ENCODE results near the gene TAF13.
A peak's percentile ranks its signal among the peaks of the same experiment; 100 is the strongest.

Gene TAF13, protein sequence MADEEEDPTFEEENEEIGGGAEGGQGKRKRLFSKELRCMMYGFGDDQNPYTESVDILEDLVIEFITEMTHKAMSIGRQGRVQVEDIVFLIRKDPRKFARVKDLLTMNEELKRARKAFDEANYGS

DNA sequence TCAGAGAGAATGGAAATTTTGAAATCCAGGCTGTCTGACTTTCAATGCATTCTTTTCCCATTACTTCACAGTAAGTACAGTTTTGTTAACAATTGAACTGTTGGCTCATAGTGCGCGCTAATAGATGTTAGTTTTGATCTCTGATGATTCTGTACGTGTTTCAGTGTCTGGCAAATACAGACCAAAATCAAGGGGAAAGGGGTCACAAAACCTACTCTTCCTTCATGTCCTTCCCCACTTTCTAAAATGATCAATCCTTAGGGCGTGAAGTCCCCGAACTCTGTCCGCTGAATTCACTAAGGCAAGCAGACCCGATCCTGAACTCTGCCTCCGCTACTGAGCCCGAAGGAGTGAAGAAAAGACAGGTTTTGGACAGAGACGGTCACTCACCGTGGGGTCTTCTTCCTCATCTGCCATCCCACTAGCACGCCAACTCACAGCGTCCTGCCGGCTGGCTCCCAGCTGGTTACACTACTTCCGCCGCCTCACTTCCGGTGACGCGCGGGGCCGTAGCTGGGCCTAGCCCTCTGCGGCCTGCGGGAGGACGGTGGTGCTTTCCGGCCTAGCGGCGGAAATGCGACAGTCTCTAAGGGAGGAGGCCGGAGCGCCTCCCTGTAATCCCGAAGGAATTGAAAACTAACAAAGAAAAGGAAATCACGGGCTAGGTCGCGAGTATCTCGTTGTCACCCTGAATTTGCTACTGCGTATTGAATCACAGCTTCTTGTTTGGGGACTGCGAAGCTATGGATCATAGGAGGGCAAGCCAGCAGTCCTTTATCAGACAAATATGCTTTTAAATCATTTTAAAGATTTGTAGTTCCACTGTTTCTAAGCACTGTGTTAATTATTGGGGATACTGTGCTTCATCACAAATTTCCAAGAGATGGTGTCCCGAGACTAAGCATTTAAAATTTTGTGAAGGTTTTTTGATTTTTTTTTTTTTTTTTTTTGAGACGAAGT lies at the start of gene TAF13:
Gene TAF13 (minus strand): TSS at position 473 of the 960 bp plus-strand sequence. CDS start 56 bp downstream, at position 417.
- H3K4me2 ChIP-seq: peak within 1 kb of the TSS; percentile 72 to 97 (median 81)
- H3K27me3 ChIP-seq: no peaks in the 10 kb centered on the region
- peak within 1 kb of the TSS; percentile 76 to 94 (median 87) for H3K9ac ChIP-seq
- H3K36me3 ChIP-seq: peaks cover 18 to 33% (median 28%) of the 10 kb centered on the region in 11 experiments; a peak in 21 of 22 replicates
- peak within 1 kb of the TSS; percentile 60 to 81 (median 76) for H3K4me3 ChIP-seq
- H4K20me1 ChIP-seq: peaks cover 0 to 30% (median 4%) of the 10 kb centered on the region in 11 experiments; a peak in 6 of 22 replicates
- TF ChIP-seq Cebpa-rat (IDR thresholded peaks at IDR 0.05): no peak
- H3K27ac ChIP-seq: peak within 1 kb of the TSS; percentile 88 to 97 (median 93)
- H3K4me1 ChIP-seq: peaks cover 18 to 39% (median 28%) of the 10 kb centered on the region in 10 experiments
- peaks cover 0 to 8% (median 6%) of the 10 kb centered on the region in 11 experiments; a peak in 14 of 22 replicates for H3K9me3 ChIP-seq (replicated peaks in 1 of 11)

DNA sequence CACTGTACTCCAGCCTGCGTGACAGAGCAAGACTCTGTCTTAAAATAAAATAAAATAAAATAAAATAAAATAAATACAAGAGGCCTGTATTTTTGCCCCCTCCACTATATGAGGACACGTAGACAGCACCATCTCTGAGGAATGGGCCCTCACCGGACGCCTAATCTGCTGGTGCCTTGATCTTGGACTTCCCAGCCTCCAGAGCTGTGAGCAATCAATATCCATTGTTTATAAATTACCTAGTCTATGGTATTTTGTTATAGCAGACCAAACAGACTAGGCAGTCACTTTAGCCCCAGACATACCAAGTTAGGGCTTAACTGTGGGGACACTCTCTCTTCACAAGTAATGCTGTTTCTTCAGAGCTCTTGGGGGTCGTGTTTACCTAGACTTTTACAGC lies 44.6 kb upstream of the TAF13 start:
- no peak overlapping the region for H3K4me2 ChIP-seq
- peaks cover 10 to 19% (median 14%) of the 10 kb centered on the region in 11 experiments for H3K27me3 ChIP-seq
- no peaks in the 10 kb centered on the region for H4K20me1 ChIP-seq
- H3K9ac ChIP-seq: no peak overlapping the region
- no peak overlapping the region for H3K4me3 ChIP-seq
- H3K27ac ChIP-seq: no peak overlapping the region
- no peaks in the 10 kb centered on the region for H3K4me1 ChIP-seq
- TF ChIP-seq Cebpa-rat (IDR thresholded peaks at IDR 0.05): no peak
- no peaks in the 10 kb centered on the region for H3K9me3 ChIP-seq (replicated peaks in 1 of 11)
- no peaks in the 10 kb centered on the region for H3K36me3 ChIP-seq

DNA sequence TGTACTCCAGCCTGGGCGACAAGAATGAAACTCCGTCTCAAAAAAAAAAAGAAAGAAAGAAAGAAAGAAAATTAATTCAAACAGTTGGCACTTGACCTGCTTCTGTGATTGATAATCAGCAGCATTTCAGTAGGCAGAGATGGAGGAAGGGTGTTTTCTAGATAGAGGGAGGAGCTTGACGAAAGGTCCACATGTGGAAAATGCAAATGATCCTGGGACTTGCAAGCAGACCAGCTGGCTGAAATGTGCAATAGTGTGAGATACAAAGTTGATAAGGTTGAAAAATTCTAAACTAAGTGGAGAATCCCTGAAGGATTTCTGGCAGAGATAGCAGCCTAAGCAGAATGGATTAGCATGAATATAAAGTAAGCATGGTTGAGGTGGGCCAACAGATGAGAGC lies 42.3 kb upstream of the TAF13 start:
- H3K4me2 ChIP-seq: no peak overlapping the region
- H3K27me3 ChIP-seq: peaks cover 33 to 42% (median 36%) of the 10 kb centered on the region in 11 experiments
- H3K9me3 ChIP-seq (replicated peaks in 1 of 11): no peaks in the 10 kb centered on the region
- H3K9ac ChIP-seq: no peak overlapping the region
- no peak for TF ChIP-seq Cebpa-rat (IDR thresholded peaks at IDR 0.05)
- peaks cover 0 to 9% (median 0%) of the 10 kb centered on the region in 11 experiments; a peak in 5 of 22 replicates for H4K20me1 ChIP-seq
- H3K4me1 ChIP-seq: peaks cover 12 to 15% (median 13%) of the 10 kb centered on the region in 10 experiments; a peak in 19 of 20 replicates
- H3K4me3 ChIP-seq: no peak overlapping the region
- H3K36me3 ChIP-seq: no peaks in the 10 kb centered on the region
- H3K27ac ChIP-seq: no peak overlapping the region

DNA sequence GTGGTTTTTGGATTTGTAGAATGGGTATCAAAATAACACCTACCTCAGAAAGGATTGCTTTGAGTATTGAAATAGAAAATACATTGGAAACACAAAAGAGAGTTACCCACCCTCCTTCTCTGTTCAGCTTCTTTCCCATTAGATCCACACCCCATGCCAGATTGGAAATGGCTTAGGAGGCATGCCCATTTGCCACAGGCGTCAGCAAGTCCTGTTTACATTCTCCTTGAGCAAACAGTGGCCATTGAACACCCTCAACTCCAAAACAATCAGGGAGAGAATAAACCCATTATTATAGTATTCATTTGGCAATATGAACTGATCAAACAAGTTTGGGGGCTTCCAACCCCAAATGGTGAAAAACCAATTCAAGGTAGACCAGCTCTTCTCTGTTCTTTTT lies 40.5 kb upstream of the TAF13 start:
- no peaks in the 10 kb centered on the region for H3K9me3 ChIP-seq (replicated peaks in 1 of 11)
- peaks cover 36 to 50% (median 42%) of the 10 kb centered on the region in 11 experiments for H3K27me3 ChIP-seq
- H3K4me2 ChIP-seq: no peak overlapping the region
- H3K4me3 ChIP-seq: no peak overlapping the region
- H3K4me1 ChIP-seq: peaks cover 27 to 32% (median 29%) of the 10 kb centered on the region in 10 experiments; a peak in 19 of 20 replicates
- no peak overlapping the region for H3K27ac ChIP-seq
- no peak for TF ChIP-seq Cebpa-rat (IDR thresholded peaks at IDR 0.05)
- peaks cover 0 to 13% (median 0%) of the 10 kb centered on the region in 11 experiments; a peak in 9 of 22 replicates for H4K20me1 ChIP-seq
- H3K9ac ChIP-seq: no peak overlapping the region
- no peaks in the 10 kb centered on the region for H3K36me3 ChIP-seq

DNA sequence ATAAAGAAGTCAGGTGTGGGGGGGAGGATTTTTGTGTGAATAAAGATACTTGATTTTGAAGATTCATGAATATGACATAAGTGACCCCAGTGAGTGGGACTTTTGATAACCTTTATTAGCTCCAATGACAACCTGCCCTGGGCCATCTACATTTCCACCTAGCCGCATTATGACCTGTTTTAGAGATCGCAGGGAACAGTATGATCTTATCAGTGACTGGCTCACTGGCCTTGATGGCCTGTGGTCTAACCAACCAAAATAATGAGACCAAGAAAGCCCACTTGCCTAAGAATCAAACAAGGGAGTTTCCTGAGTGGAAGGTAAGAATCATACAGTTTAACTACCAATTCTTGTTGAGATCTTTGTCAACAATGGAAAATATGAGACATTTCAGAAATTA lies 39.9 kb upstream of the TAF13 start:
- no peak overlapping the region for H3K9ac ChIP-seq
- TF ChIP-seq Cebpa-rat (IDR thresholded peaks at IDR 0.05): no peak
- H4K20me1 ChIP-seq: peaks cover 0 to 13% (median 0%) of the 10 kb centered on the region in 11 experiments; a peak in 9 of 22 replicates
- H3K4me3 ChIP-seq: no peak overlapping the region
- H3K27ac ChIP-seq: no peak overlapping the region
- H3K4me2 ChIP-seq: no peak overlapping the region
- H3K36me3 ChIP-seq: no peaks in the 10 kb centered on the region
- H3K27me3 ChIP-seq: peaks cover 36 to 50% (median 42%) of the 10 kb centered on the region in 11 experiments
- peaks cover 27 to 32% (median 30%) of the 10 kb centered on the region in 10 experiments; a peak in 19 of 20 replicates for H3K4me1 ChIP-seq
- H3K9me3 ChIP-seq (replicated peaks in 1 of 11): no peaks in the 10 kb centered on the region

DNA sequence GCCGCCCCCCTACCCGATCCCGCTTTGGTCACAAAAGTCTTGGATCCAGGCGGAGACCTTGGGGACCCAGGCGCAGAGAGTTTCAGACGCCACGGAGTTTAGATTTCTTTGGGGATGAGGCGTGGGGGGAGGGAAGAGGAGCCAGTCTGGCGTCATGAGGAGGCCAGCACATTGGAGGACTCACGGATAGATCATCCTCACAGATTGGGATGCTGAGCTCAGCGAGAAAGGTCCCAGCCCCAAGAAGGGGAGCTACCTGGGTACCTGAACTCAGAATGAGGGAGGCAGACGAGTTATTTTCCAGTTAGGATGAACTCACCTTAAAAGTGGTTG lies 38.5 kb upstream of the TAF13 start:
- peak overlapping the region in 9 of 10 experiments; percentile 41 to 67 (median 50); a peak in 14 of 20 replicates for H3K4me3 ChIP-seq
- no peak overlapping the region; a peak in 1 of 22 replicates for H3K9ac ChIP-seq
- H3K27ac ChIP-seq: no peak overlapping the region
- peaks cover 0 to 13% (median 0%) of the 10 kb centered on the region in 11 experiments; a peak in 9 of 22 replicates for H4K20me1 ChIP-seq
- peak overlapping the region; percentile 64 to 90 (median 82) for H3K4me2 ChIP-seq
- H3K4me1 ChIP-seq: peaks cover 27 to 32% (median 30%) of the 10 kb centered on the region in 10 experiments; a peak in 19 of 20 replicates
- TF ChIP-seq Cebpa-rat (IDR thresholded peaks at IDR 0.05): no peak
- H3K27me3 ChIP-seq: peaks cover 36 to 50% (median 42%) of the 10 kb centered on the region in 11 experiments
- no peaks in the 10 kb centered on the region for H3K36me3 ChIP-seq
- no peaks in the 10 kb centered on the region for H3K9me3 ChIP-seq (replicated peaks in 1 of 11)

DNA sequence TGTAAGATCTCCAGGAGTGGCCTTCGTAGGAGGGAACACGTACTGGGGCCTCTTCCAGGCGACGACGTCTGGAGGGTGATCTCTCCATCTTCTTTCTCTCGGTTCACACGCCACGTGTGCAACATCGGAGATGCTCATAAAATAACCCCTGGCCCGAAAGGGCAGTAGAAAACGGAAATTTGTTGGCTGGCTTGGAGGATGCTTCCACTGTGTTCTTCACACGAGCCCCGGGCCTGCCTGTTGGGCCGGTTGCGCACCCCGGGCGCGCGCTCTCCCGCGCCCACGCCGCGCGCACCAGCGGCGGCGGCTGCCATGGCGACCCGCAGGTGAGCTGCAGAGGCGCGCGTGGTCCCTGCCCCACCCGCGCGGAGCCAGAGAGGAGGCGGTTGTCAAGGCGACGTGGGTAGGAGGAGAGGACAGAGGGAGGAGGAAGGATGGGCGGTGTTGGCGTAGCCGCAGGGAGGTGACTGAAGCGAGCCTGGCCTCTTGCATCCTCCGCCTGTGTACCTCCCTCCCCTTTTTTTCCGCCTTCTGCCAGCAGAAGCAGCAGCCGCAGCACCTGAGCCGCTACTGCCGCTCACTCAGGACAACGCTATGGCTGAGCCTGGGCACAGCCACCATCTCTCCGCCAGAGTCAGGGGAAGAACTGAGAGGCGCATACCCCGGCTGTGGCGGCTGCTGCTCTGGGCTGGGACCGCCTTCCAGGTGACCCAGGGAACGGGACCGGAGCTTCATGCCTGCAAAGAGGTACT lies 38.0 kb upstream of the TAF13 start, which contains the start of gene ELAPOR1:
Gene ELAPOR1 (plus strand): TSS at position 526 of the 752 bp plus-strand sequence. CDS start 69 bp downstream, at position 595.
- Histone ChIP-seq H3K27ac (no peak within 1 kb of the TSS), H3K27me3 (peaks cover 36 to 50% (median 42%) of the 10 kb centered on the region in 11 experiments), H4K20me1 (peaks cover 0 to 13% (median 0%) of the 10 kb centered on the region in 11 experiments; a peak in 9 of 22 replicates), H3K4me1 (peaks cover 27 to 32% (median 30%) of the 10 kb centered on the region in 10 experiments; a peak in 19 of 20 replicates), H3K9ac (peak within 1 kb of the TSS in 4 of 11 experiments; percentile 4 to 69 (median 34); a peak in 6 of 22 replicates), H3K4me3 (peak within 1 kb of the TSS; percentile 40 to 67 (median 50)), H3K9me3 (replicated peaks in 1 of 11) (no peaks in the 10 kb centered on the region), H3K36me3 (no peaks in the 10 kb centered on the region), H3K4me2 (peak within 1 kb of the TSS; percentile 64 to 90 (median 82))
- no peak for TF ChIP-seq Cebpa-rat (IDR thresholded peaks at IDR 0.05)

DNA sequence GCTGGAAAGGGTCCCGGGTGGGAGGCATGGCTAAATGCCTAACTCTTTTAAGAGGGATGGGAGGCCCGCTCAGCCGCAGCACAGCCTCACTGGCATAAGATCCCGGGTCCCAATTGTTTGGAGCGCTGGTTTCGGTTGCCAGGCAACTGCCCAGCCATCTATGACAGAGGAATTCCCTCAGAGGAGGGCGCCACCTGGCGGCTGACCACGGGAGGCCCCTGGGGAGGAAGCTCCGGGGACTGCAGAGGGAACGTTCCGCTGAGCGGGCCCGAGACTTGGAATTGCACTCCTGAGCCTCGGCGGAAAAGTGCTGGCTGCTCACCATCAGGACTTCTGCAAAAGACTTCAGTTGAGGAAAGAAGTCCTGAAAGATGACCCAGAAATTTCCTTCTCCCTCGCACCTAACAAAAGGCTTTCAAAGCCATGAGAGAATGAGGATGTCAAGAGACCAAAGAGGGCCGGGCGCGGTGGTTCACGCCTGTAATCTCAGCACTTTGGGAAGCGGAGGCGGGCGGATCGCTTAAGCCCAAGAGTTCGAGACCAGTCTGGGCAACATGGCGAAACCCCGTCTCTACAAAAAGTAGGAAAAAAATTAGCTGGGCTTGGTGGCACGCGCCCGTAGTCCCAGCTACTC lies 37.0 kb upstream of the TAF13 start:
- Histone ChIP-seq H3K9ac (peak overlapping the region in 4 of 11 experiments; percentile 6 to 69 (median 35); a peak in 9 of 22 replicates), H3K27ac (peak overlapping the region in 6 of 11 experiments; percentile 14 to 85 (median 52); a peak in 9 of 22 replicates), H3K36me3 (no peaks in the 10 kb centered on the region), H3K4me3 (peak overlapping the region in 9 of 10 experiments; percentile 6 to 67 (median 49); a peak in 17 of 20 replicates), H3K9me3 (replicated peaks in 1 of 11) (no peaks in the 10 kb centered on the region), H3K4me1 (peaks cover 27 to 32% (median 30%) of the 10 kb centered on the region in 10 experiments; a peak in 19 of 20 replicates), H3K27me3 (peaks cover 36 to 50% (median 42%) of the 10 kb centered on the region in 11 experiments), H4K20me1 (peaks cover 0 to 13% (median 0%) of the 10 kb centered on the region in 11 experiments; a peak in 9 of 22 replicates), H3K4me2 (peak overlapping the region; percentile 64 to 90 (median 82))
- no peak for TF ChIP-seq Cebpa-rat (IDR thresholded peaks at IDR 0.05)
